GM12875 (cell line): ENCODE measurements around the gene SPHK2.

Experiments
- H3K4me3 ChIP-seq: one replicate; pipeline ENCODE4 v1.5.1; 2011; ENCODE audit warnings: low read depth, low read length, control low read depth
- CTCF ChIP-seq: IDR thresholded peaks from 2 replicates; pipeline ENCODE4 v1.5.1; 2011; ENCODE audit warnings: low read depth, mild to moderate bottlenecking, control low read depth, inconsistent platforms, low read length, moderate library complexity, borderline replicate concordance; ENCODE audit not compliant: insufficient read depth

The SPHK2 gene

GRCh38 chr19:48582168-48582567 lies 37.1 kb upstream of the SPHK2 start:
- H3K4me3 ChIP-seq, result no peak overlapping the region
- no peak for TF ChIP-seq CTCF

- TF ChIP-seq CTCF, result no peak
- no peak overlapping the region for H3K4me3 ChIP-seq
Measured at GRCh38 chr19:48587387-48587786, 31.9 kb upstream of the SPHK2 start.

GRCh38 chr19:48588670-48589401 lies 30.5 kb upstream of the SPHK2 start:
- peak overlapping the region; percentile 17 for H3K4me3 ChIP-seq
- TF ChIP-seq CTCF, result peak; percentile 97

GRCh38 chr19:48591021-48591420 lies 28.3 kb upstream of the SPHK2 start:
- TF ChIP-seq CTCF, result no peak
- H3K4me3 ChIP-seq, result no peak overlapping the region

GRCh38 chr19:48595171-48595570 lies 24.1 kb upstream of the SPHK2 start:
- no peak for TF ChIP-seq CTCF
- H3K4me3 ChIP-seq, result no peak overlapping the region

- TF ChIP-seq CTCF, result no peak
- H3K4me3 ChIP-seq, result no peak overlapping the region
Measured at GRCh38 chr19:48595833-48596232, 23.5 kb upstream of the SPHK2 start.

GRCh38 chr19:48596237-48596636 lies 23.1 kb upstream of the SPHK2 start:
- no peak overlapping the region for H3K4me3 ChIP-seq
- TF ChIP-seq CTCF, result no peak
